ENCODE results near the gene PSMC1. TPM values are rescaled to one million over a fixed set of nuclear protein-coding genes. Genes with fewer than 3 reads are reported as not detected.

The PSMC1 gene
- total and polyA plus RNA-seq, 2 donors (not counting 1 experiment from before 2014, with no cell fraction given) = 21.4 to 51.6 TPM

DNA sequence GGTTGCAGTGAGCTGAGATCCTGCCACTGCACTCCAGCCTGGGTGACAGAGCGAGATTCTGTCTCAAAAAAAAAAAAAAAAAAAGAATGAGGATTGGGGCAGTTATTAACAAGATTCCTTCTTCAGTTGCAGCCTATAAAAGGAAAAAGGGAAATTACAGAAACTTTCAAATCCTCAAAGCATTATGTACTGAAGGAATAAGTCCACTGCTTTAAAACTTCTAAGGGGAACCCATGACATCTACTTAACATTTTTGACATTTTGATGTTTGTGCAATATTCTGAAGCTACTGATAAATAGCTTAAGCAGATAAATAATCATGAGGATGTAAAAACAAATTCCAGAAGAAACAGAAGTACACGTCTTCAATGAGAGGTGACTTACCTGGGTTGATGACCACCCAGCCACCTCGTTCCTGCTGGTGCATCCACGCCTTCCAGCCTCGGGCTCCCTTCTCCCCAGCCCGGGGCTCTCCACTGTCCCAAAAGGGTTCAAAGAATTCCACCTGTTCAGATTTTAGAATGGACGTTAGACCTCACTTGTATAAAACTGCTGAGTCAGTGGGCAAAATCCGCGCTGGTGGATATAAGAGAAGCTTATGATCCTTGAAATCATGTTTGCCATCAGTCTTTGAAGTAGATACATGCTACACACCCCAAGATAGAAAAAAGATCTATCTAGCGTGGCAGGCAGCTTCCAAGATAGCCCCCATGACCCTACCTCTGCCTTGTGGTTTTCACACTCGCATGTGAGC lies 41.7 kb downstream of the PSMC1 start:
- Histone ChIP-seq H3K4me2 (replicated peaks; ENCODE audit: low read depth, low read length, poor library complexity, severe bottlenecking) (no peak overlapping the region), H3K4me3 (ENCODE audit: control extremely low read depth in 1 of 5, extremely low read depth in 1 of 5, insufficient read depth in 1 of 5, low read depth in 2 of 5, low read length in 4 of 5) (no peak overlapping the region), H3K9me3 (ENCODE audit: control extremely low read depth in 1 of 3, control insufficient read depth in 2 of 3, insufficient read depth in 1 of 3, low read length in 2 of 3) (no peaks in the 10 kb centered on the region), H3K9ac (ENCODE audit: low read length) (no peak overlapping the region), H4K20me1 (ENCODE audit: control insufficient read depth, insufficient read depth, low read length, poor library complexity, severe bottlenecking) (no peaks in the 10 kb centered on the region), H3K4me1 (ENCODE audit: control insufficient read depth in 2 of 2, insufficient read depth in 2 of 2, low read length in 2 of 2) (no peaks in the 10 kb centered on the region), H3K27ac (ENCODE audit: low read length in 2 of 2) (no peak overlapping the region), H3K36me3 (replicated peaks in 1 of 2; ENCODE audit: control extremely low read depth in 1 of 2, control insufficient read depth in 1 of 2, extremely low read depth in 1 of 2, insufficient read depth in 2 of 2, low read length in 1 of 2) (peaks cover 3 to 42% of the 10 kb centered on the region in 2 experiments), H2AFZ (ENCODE audit: insufficient read depth, low read depth, low read length, poor library complexity, severe bottlenecking) (no peak overlapping the region), H3K79me2 (ENCODE audit: control insufficient read depth, insufficient read depth, low read length) (no peaks in the 10 kb centered on the region), H3K27me3 (replicated peaks in 1 of 4; ENCODE audit: control extremely low read depth in 1 of 4, control insufficient read depth in 3 of 4, insufficient read depth in 4 of 4, low read length in 3 of 4) (no peaks in the 10 kb centered on the region)
- 94% methylated on average over 9 of the region's 11 CpGs for WGBS (ENCODE audit: insufficient coverage)
- H3K27me3 Mint-ChIP-seq = no peaks in the 10 kb centered on the region
- intact Hi-C loops (cut with micrococcal nuclease) = no loop called here
- ATAC-seq (ENCODE audit: low read depth) (no peak), DNase-seq (no peak)
- POLR2A ChIA-PET = no interaction called here
- TF ChIP-seq, protein P1, sequence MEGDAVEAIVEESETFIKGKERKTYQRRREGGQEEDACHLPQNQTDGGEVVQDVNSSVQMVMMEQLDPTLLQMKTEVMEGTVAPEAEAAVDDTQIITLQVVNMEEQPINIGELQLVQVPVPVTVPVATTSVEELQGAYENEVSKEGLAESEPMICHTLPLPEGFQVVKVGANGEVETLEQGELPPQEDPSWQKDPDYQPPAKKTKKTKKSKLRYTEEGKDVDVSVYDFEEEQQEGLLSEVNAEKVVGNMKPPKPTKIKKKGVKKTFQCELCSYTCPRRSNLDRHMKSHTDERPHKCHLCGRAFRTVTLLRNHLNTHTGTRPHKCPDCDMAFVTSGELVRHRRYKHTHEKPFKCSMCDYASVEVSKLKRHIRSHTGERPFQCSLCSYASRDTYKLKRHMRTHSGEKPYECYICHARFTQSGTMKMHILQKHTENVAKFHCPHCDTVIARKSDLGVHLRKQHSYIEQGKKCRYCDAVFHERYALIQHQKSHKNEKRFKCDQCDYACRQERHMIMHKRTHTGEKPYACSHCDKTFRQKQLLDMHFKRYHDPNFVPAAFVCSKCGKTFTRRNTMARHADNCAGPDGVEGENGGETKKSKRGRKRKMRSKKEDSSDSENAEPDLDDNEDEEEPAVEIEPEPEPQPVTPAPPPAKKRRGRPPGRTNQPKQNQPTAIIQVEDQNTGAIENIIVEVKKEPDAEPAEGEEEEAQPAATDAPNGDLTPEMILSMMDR (IDR thresholded peaks at IDR 0.05) = no peak
- TF ChIP-seq EZH2 (IDR thresholded peaks at IDR 0.05; ENCODE audit: borderline replicate concordance, insufficient read depth, low read depth, low read length, poor library complexity, severe bottlenecking) = no peak
- H3K9me3 Mint-ChIP-seq (ENCODE audit: insufficient read depth) = no peaks in the 10 kb centered on the region
- H3K4me3 Mint-ChIP-seq = no peak overlapping the region
- CTCF ChIA-PET = interaction anchor here (0.7 kb wide), 1 partner anchor 446 kb away, joined by 3 read pairs; no protein-coding TSS in a partner anchor
- peaks cover 5% of the 10 kb centered on the region for H3K4me1 Mint-ChIP-seq
- no peak overlapping the region for H3K27ac Mint-ChIP-seq

DNA sequence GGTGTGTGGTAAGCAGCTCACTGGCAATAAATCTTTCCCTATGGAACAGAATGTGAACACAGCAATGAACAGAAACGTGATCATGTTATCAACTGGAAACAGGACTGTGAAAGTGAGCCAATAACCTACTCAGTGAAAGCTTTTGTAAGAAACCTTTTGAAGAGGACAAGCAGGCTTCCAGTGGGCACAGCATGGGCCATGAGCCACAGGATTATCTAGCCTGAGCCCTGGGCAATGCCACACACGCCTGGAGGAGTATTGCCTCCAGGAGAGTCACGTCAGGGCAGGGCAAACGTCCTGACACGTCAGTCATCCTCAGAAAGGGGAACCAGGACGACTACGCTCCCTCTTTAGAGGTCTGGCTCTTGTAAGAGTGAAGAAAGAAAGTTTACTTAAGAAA lies 43.1 kb downstream of the PSMC1 start:
- H3K36me3 ChIP-seq (replicated peaks in 1 of 2; ENCODE audit: control extremely low read depth in 1 of 2, control insufficient read depth in 1 of 2, extremely low read depth in 1 of 2, insufficient read depth in 2 of 2, low read length in 1 of 2) = peaks cover 0 to 50% of the 10 kb centered on the region in 2 experiments
- H3K27ac Mint-ChIP-seq = no peak overlapping the region
- H3K4me3 ChIP-seq (ENCODE audit: control extremely low read depth in 1 of 5, extremely low read depth in 1 of 5, insufficient read depth in 1 of 5, low read depth in 2 of 5, low read length in 4 of 5) = no peak overlapping the region
- H4K20me1 ChIP-seq (ENCODE audit: control insufficient read depth, insufficient read depth, low read length, poor library complexity, severe bottlenecking) = no peaks in the 10 kb centered on the region
- H2AFZ ChIP-seq (ENCODE audit: insufficient read depth, low read depth, low read length, poor library complexity, severe bottlenecking) = no peak overlapping the region
- no peaks in the 10 kb centered on the region for H3K9me3 Mint-ChIP-seq (ENCODE audit: insufficient read depth)
- CTCF ChIA-PET = no interaction called here
- TF ChIP-seq EZH2 (IDR thresholded peaks at IDR 0.05; ENCODE audit: borderline replicate concordance, insufficient read depth, low read depth, low read length, poor library complexity, severe bottlenecking) = no peak
- TF ChIP-seq, protein P1 (IDR thresholded peaks at IDR 0.05) = no peak
- POLR2A ChIA-PET = no interaction called here
- H3K4me2 ChIP-seq (replicated peaks; ENCODE audit: low read depth, low read length, poor library complexity, severe bottlenecking) = no peak overlapping the region
- H3K27ac ChIP-seq (ENCODE audit: low read length in 2 of 2) = no peak overlapping the region
- no peaks in the 10 kb centered on the region for H3K27me3 ChIP-seq (replicated peaks in 1 of 4; ENCODE audit: control extremely low read depth in 1 of 4, control insufficient read depth in 3 of 4, insufficient read depth in 4 of 4, low read length in 3 of 4)
- no peak overlapping the region for H3K9ac ChIP-seq (ENCODE audit: low read length)
- H3K4me1 ChIP-seq (ENCODE audit: control insufficient read depth in 2 of 2, insufficient read depth in 2 of 2, low read length in 2 of 2) = no peaks in the 10 kb centered on the region
- no peak overlapping the region for H3K4me3 Mint-ChIP-seq
- intact Hi-C loops (cut with micrococcal nuclease) = no loop called here
- no peaks in the 10 kb centered on the region for H3K79me2 ChIP-seq (ENCODE audit: control insufficient read depth, insufficient read depth, low read length)
- ATAC-seq (ENCODE audit: low read depth) (no peak), DNase-seq (no peak)
- no peaks in the 10 kb centered on the region for H3K27me3 Mint-ChIP-seq
- H3K9me3 ChIP-seq (ENCODE audit: control extremely low read depth in 1 of 3, control insufficient read depth in 2 of 3, insufficient read depth in 1 of 3, low read length in 2 of 3) = no peaks in the 10 kb centered on the region
- H3K4me1 Mint-ChIP-seq = peaks cover 5% of the 10 kb centered on the region
- 72% methylated on average over 5 of the region's 7 CpGs for WGBS (ENCODE audit: insufficient coverage)
